Medulla oblongata (tissue), 1 donor: ENCODE data around the gene RALGPS1.
"Not testable (repeated sequence)": the region's sequence is repeated elsewhere in the genome, so short reads cannot be mapped to it uniquely, and the experiment has no call there.

ENCODE experiments used
- DNase-seq: peaks from one replicate; pipeline ENCODE4 v3.0.0-alpha.2; 2015; ENCODE audit errors: extremely low spot score

Gene RALGPS1

GRCh38 chr9:127136880-127137639, 222.5 kb downstream of the RALGPS1 start:
- no peak for DNase-seq

DNA sequence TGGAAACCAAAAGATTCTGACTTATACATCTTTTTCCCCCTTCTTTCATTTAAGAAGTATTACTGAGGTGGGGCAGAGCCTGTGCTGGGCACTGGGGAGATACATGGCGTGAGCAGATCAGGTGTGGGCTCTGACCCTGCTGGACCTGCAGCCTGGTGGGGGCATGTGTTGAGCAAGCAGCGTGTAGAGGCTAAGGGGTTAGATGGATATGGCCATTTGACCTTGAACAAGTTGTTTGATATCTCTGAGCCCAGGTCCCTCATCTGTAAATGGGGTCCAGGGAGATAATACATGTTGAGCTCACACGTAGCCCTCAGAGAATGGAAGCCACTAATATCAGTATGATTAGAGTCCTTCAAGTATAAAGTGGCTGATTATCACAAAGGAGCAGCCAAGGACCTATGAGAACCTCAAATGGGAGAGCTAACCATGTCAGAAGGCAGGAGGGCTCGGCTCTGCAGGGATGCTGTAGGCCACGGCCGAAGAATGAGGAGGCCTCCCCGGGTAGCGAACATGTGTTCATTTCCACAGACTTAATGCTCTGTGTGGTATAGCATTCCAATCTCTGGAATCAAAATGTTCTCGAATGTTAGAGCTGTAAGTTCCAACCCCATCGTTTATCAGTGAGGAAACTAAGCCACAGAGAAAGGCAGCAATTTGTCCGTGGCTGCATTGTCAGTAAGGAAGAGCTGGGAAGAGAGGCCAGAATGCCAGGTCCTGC, 223.2 kb downstream of the RALGPS1 start:
- DNase-seq: no peak

- no peak for DNase-seq
Observed at GRCh38 chr9:127138444-127138843, 223.9 kb downstream of the RALGPS1 start.

DNA sequence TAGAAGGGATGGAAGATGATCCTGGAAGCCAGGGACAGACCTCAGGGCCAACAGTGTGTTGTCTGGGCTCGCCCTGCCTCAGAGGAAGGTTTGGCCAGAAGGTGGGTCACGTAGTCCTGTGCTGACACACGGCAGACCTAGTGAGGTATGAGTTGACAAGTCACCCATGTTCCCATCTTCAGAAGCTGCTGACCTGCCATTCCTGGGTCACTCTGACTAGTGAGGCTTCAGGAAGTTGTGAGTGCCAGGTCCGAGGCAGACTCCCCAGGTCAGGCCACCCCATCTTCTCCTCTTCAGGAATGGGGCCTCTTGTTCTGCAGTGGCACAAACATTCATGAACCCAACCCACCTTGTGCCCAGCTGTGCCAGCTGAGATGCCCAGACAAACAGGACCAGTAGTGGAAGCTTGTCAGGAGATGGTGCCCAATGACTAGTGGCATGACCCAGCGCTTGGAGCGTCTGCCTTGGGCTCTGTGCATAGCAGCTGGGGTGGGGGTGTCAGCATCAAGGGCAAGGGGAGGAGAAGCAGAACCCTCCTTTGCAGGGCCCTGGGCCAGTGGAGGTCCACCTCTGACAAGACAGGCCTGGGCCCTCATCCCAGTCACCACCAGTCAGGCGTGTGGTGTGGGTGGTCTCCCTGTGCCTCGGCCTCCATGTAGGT, 224.6 kb downstream of the RALGPS1 start:
- DNase-seq: no peak

DNA sequence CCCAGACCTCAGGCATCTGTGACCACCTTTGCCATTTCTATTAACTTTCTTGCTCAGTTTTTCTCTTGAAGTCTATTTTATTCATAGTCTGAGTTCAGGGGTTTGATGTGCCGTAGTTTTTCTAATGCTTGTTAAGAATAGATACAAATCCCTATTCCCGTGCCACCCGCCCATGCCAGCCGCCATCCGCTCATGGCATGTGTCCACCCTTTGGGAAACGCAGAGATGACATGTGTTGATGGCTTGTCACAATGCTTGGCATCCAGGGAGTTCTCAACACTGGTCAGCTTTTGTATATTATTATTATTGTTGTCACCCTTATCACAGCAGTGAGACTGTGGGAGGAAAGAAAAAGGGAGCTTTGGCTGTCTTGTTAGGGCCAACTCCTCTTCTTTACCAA, 225.2 kb downstream of the RALGPS1 start:
- no peak for DNase-seq

- no peak for DNase-seq
Observed at GRCh38 chr9:127140181-127140580, 225.6 kb downstream of the RALGPS1 start.

DNA sequence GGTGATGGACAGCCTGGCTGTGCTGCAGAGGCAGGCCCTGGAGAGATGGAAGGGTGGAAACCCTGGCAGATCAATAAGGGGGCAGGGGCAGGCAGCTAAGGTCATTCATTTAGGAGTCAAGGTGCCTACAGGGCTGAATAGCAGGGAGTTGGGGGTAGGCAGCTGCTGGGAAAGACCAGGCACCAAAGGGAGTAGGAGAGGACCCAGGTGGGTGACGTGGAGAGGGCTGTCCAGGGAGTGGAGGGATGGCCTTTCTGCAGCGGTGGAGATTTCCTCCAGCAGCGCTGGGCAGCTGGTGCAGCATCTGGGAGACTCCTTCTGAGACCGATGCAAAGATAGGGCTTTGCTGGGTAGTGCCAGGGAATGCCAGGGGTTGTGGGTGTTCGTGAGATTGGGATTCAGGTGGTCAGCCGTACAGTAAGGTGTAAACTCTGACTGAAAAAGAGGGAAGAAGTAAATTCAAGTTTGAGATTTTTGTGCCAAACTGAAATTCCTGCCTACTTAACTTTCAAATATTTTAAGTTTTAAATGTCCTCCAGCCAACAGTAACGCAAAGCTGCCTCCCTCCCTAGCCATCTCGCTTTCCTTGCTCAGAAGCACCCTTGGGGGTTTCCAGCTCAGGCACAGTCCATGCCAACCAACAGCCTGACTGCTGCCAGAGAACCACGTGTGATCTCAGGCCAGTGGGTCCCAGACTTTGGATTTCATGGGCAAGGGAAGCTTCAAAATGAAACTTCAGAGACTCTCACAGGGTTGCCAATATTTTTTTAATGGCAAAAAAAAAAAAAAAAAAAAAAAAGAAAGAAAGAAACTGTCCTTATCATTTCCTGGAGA, 226.5 kb downstream of the RALGPS1 start:
- DNase-seq: peak; percentile 44

- DNase-seq: no peak
Observed at GRCh38 chr9:127142291-127142690, 227.7 kb downstream of the RALGPS1 start.

- no peak for DNase-seq
Observed at GRCh38 chr9:127142931-127143464, 228.4 kb downstream of the RALGPS1 start.

GRCh38 chr9:127143920-127144465, 229.4 kb downstream of the RALGPS1 start:
- DNase-seq: no peak

DNA sequence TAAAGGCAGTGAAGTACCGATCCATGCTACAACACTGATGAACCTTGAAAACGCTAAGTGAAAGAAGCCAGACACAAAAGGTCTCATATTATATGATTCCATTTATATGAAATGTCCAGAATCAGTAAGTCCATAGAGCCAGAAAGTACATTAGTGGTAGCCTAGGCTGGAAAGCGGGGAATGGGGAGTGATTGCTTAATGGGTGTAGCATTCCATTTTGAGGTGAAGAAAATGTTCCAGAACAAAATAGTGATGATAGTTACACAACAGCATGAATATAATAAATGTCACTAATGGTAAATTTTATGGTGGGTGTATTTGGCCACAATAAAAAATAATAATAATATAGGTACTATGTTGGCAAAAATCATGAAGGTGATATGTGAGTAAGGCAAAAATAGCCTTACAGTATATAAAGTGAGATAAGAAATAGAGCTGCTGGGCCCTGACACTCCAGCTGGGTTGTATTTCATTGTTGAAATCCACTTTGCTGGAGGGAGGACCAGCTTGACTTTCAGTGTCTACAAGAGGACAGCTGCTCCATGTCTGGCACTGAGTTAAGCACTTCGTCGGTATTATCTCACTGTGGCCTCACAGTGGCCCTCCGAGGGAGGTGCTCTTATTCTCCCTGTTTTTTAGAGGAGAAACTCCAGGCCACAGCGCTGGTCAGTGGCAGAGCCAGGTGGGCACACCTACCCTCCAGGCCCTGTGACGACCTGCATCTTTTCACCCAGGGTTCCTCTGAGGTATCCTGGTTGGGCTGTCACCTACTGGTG, 230.3 kb downstream of the RALGPS1 start:
- no peak for DNase-seq

DNA sequence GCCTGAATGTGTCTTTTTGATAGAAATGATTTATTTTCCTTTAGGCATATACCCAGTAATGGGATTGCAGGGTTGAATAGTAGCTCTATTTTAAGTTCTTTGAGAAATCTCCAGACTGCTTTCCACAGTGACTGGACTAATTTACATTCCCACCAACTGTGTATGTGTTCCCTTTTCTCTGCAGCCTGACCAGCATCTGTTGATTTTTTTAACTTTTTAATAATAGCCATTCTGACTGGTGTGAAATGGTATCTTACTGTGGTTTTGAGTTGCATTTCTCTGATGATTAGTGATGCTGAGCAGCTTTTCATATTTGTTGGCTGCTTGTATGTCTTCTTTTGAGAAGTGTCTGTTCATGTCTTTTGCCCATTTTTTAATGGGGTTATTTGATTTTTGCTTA, 232.3 kb downstream of the RALGPS1 start:
- not testable (repeated sequence) for DNase-seq

DNA sequence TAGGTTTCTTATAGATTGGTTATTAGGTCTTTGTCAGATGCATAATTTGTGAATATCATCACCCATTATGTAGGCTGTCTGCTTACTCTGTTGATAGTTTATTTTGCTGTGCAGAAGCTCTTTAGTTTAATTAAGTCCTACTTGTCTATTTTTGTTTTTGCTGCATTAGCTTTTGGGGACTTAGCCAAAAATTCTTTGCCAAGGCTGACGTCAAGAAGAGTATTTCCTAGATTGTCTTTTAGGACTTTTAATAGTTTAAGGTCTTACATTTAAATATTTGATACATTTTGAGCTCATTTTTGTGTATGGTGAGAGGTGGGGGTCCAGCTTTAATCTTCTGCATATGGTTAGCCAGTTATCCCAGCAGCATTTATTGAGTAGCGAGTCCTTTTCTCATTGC, 232.7 kb downstream of the RALGPS1 start:
- no peak for DNase-seq

GRCh38 chr9:127148014-127148413, 233.4 kb downstream of the RALGPS1 start:
- no peak for DNase-seq

DNA sequence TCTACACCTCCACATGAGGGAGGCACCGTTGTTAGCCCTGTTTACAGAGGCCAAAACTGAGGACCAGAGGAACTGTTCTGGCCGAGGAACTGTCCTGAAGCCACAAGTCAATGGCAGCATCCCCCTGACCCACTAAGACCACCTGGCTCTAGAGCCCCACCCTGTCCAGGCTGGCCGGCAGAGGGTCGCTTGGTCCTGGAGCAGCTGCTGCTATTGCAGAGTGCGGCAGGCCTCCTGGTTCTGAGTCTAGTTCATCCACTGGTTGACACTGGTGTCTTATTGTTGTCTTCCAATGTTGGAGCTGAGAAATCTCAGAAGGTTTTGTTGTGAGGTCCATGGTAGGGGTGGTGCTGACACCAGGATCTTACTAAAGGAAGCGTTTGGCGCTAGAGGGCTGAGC, 234.4 kb downstream of the RALGPS1 start:
- DNase-seq: no peak

DNA sequence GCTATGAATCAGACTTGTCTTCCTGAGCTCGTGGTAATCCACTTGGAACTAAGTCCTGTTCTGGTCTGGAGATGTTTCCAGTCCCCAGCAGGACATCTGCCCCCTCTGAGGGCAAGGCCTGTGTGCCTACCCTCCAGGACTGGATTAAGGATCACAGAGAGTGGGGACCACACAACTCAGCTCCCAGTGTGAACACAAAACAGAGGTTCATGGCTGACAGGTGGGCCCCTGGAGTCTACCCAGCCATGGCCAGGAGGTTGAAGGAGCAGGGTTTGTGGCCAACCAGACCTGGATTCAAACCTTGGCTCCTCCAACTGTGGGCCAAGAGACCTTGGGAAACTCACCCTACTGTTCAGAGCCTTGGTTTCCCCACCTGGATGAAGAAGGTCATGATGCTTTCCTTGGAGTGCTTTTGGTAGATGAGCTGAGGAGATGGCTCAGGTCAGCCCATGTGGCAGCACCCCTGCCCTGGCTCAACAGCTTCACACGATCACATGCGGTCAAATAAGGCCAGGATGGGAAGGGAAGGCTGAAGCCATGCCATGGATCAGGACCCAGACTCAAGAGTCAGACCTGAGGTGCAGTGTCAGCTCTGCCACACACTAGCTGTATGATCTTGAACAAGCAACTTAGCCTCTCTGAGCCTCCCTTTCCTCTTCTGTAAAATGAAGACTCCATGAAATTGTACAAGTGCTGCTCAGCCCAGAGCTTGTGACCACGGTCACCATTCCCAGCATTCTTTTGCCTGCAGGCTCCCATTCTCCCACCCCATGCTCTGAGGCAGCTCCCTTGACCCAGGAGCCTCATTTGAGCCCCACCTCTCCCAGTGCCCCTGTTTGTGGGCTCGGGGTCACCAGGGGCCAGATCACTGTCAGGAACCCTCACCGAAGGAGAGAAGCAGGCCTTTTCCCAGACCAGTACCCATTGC, 235.1 kb downstream of the RALGPS1 start:
- no peak for DNase-seq

GRCh38 chr9:127153501-127153900, 238.9 kb downstream of the RALGPS1 start:
- no peak for DNase-seq

DNA sequence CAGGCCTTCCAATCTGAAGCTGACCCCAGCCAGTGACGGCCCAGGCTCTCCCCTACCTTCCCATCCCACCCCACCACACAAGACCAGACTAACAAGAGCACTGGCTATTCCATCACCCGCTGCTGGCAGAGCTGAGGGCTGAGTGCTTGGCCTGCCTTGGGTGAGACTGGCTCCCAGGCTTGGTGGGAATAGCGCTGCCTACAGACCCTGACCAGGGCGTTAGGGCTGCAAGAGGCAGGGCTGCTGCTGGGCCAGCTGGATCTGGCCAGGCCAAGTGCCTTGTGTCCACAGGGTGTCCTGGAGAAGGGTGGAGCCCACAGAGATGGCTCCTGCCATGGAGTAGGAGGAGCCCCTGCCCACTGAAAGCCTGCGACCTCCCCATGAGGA, 239.4 kb downstream of the RALGPS1 start:
- DNase-seq: no peak

GRCh38 chr9:127154390-127155191, 240.0 kb downstream of the RALGPS1 start:
- DNase-seq: peak; percentile 88
